Left kidney (tissue), 8 donors: ENCODE results near the gene FAM81A. TPM values are rescaled to one million over a fixed set of nuclear protein-coding genes. Genes with fewer than 3 reads are reported as not detected.
"Not testable (repeated sequence)": the region's sequence is repeated elsewhere in the genome, so short reads cannot be mapped to it uniquely, and the experiment has no call there.

Source experiments
- DNase-seq: peaks from one replicate; pipeline ENCODE4 v3.0.0-alpha.2; 2013
- long read RNA-seq, 8 donors: transcript quantifications; one replicate each; lab custom pipeline, GENCODE V29; 2026
- polyA plus RNA-seq: library from polyadenylated mRNA; unstranded; fragments of 120-200 nt; gene quantifications from one replicate; pipeline ENCODE4 v1.2.1, GENCODE V29; 2013; ENCODE audit not compliant: insufficient read length

The FAM81A gene
- 30.7 TPM for polyA plus RNA-seq
- long read RNA-seq, donor 1, partial matches to known transcripts = 0 of 3 reads
- long read RNA-seq, donor 1, other reads (novel, unspliced or antisense) = 0 of 3 reads
- long read RNA-seq, donor 2, partial matches to known transcripts = 0 of 4 reads
- long read RNA-seq, donor 2, other reads (novel, unspliced or antisense) = 0 of 4 reads
- long read RNA-seq, donor 3, partial matches to known transcripts = 0 of 1 reads
- long read RNA-seq, donor 3, other reads (novel, unspliced or antisense) = 0 of 1 reads
- long read RNA-seq, donor 4 = 0 reads
- long read RNA-seq, donor 5, partial matches to known transcripts = 0 of 4 reads
- long read RNA-seq, donor 5, other reads (novel, unspliced or antisense) = 0 of 4 reads
- long read RNA-seq, donor 6, transcript FAM81A-201 (9 exons, 3,465 nt) = major isoform, 5 of 8 reads
- long read RNA-seq, donor 6, partial matches to known transcripts = 0 of 8 reads
- long read RNA-seq, donor 6, other reads (novel, unspliced or antisense) = 0 of 8 reads
- long read RNA-seq, donor 7, transcript FAM81A-201 (9 exons, 3,465 nt) = major isoform, 6 of 13 reads
- long read RNA-seq, donor 7, partial matches to known transcripts = 7 of 13 reads
- long read RNA-seq, donor 7, other reads (novel, unspliced or antisense) = 0 of 13 reads
- long read RNA-seq, donor 8, partial matches to known transcripts = 0 of 4 reads
- long read RNA-seq, donor 8, other reads (novel, unspliced or antisense) = 0 of 4 reads

- DNase-seq = peak; percentile 79
Observed at GRCh38 chr15:59437817-59438624, at the start of gene FAM81A. TSS of gene FAM81A (plus strand) at chr15:59438186. CDS start at chr15:59458627, 20,441 bp downstream.

DNA sequence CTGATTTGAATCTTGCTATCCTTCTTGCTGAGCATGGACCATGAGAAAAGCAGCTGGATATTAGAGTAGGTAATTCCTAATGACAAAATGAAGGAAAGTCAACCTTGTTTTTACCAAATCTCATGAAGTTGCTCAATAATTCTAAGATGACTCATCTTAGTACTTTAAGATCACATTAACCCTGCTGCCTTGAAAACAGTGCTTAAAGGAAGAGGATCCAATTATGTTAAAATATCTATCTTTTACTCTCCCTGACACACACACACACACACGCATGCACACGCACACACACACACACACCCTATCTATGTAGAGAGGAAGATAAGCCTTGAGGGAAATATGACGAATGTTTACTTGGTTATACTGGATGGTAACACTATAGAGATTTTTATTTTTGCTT lies 49.3 kb upstream of the FAM81A start:
- DNase-seq = no peak

DNA sequence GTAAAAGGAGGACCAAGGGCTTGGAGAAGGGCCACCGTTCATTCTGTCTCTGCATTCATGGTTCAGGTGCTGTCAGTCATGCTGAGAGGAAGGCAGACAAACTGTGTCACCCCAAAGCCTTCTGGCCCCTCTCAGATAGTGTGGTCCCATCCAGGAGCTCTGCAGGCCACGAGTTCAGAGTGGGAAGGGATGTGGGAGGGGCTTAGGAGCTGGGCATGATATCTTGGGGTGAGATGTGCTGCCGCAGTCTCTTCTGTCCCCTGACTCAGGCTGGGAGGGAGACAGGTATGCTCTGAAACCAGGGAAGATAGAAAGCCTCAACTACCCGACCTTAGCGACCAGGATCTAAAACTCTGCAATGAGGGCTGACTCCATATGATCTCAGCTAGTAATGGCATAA lies 45.7 kb upstream of the FAM81A start:
- DNase-seq = no peak

DNA sequence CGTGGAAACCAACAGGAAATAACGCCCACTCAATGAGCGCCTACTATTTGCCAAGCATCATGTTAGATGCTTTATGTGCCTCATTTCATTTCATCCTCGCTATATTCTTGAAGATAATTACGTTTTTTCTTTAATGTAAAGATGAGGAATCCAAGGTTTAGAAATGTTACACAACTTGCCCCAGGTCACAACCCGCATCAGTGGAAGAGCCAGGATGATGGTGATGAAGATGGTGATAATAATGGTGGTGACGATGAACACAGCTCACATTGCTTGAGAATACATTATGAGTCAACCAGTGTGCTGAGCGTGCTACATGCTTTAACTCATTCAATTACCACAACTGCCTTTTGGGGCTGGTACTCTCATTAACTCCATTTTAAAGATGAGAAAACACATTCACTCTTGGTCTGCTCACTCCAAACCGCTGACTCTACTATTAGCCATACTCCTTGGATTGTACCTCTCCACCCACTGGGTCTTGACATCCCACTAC lies 43.8 kb upstream of the FAM81A start:
- DNase-seq = no peak

DNA sequence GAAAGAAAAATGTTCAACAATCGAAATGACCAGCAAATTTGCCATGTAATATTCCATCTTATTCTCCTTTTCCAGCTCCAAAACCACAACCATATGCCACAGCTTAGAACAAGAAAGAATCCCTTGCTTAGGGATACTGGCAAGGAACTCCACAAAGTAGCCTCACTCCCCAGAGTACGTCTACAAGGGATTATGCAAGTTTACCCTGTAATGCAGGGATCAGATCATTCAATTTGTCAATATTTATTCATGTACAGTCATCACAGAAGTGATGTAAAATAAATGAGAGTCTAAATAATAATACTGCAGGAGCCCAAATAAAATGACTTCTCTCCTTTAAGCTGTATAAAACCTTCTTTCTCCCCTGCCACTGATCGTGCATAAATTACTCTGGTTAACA lies 41.8 kb upstream of the FAM81A start:
- no peak for DNase-seq

GRCh38 chr15:59396679-59397078 lies 41.3 kb upstream of the FAM81A start:
- no peak for DNase-seq

- DNase-seq = no peak
Observed at GRCh38 chr15:59398220-59398619, 39.8 kb upstream of the FAM81A start.

DNA sequence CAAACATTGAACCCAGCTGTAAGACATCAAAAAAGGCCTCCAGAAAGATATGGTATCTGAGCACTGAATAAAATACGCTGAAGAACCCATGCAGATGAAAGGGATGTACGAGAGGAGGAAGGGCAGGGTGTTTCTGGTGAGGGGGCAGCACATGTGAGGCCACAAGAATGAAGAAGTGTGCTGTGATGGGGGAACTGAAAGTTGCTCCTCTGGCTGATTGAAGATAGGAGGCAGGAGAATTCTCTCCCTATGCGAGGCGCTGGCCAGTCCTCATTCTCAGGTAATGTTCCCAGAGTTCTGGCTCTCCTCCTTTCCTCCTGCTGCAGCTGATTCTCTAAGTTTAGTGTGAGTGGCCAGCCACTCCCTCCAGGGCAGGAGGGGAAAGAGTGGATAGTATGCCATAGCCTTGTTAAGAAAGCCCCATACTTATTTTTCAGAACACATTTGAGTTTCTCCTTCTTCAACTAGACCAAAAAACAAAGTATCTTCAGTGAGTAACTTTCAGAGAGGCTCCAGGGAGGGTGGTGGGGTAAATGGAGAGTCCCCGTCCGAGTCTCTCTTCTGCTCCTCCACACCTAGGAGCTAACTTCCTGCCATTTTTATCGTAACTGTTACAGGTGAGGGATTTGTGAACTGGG lies 38.4 kb upstream of the FAM81A start:
- no peak for DNase-seq

DNA sequence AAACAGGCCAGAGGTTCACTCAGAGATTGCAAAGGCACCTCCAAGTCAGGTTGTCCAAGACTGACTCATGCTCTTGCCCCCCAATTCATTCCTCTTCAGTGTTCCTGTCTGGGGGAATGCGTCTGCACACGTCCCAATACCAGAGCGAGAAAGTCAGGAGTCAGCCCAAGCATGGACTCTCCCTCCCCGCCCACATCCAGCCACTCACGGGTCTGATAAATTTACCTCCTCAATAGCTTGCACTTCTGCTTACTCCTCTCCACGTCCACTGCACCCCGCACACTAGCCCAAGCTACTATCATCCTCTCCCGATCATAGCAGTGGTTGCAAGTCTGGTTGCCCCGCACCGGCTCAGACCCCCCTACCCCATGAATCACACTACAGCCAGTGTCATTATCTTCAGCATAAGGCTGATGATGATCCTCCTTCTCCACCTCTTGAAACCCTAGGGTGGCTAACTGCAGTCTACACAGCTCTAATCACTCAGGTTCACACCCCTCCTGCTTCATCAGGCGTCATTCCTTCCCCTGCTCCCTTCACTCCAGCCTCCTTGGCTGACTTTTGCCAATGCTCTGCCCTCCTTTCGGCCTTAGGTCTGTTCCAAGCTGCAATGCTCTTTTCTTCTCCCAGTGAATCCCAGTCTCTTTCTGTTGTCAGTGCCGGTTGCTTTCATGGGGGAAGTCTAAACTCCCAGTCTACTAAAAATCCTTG lies 37.7 kb upstream of the FAM81A start:
- DNase-seq = no peak

- not testable (repeated sequence) for DNase-seq
Observed at GRCh38 chr15:59401051-59401823, 36.7 kb upstream of the FAM81A start.

- DNase-seq = no peak
Observed at GRCh38 chr15:59401824-59402569, 36.0 kb upstream of the FAM81A start.

- no peak for DNase-seq
Observed at GRCh38 chr15:59405079-59405478, 32.9 kb upstream of the FAM81A start.

DNA sequence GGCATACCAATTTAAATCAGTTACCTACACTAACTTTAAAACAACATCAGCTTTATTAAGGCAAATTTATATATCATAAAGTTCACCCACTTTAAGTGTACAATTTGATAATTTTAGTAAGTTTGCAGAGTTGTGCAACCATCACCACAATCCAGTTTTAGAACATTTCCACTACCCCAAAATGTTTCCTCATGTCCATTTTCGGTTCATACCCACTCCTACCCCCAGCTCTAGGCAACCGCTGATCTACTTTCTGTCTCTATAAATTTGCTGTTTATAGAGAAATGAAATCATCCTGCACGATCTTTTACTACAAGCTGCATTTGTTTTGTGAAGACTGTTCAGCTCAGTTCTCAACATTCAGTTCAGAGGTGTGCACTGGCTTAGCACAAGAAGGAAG lies 31.5 kb upstream of the FAM81A start:
- no peak for DNase-seq

- DNase-seq = no peak
Observed at GRCh38 chr15:59407946-59408345, 30.0 kb upstream of the FAM81A start.

GRCh38 chr15:59410391-59410896 lies 27.5 kb upstream of the FAM81A start:
- DNase-seq = peak; percentile 55

GRCh38 chr15:59413577-59413976 lies 24.4 kb upstream of the FAM81A start:
- DNase-seq = no peak

- DNase-seq = no peak
Observed at GRCh38 chr15:59416816-59417215, 21.2 kb upstream of the FAM81A start.

DNA sequence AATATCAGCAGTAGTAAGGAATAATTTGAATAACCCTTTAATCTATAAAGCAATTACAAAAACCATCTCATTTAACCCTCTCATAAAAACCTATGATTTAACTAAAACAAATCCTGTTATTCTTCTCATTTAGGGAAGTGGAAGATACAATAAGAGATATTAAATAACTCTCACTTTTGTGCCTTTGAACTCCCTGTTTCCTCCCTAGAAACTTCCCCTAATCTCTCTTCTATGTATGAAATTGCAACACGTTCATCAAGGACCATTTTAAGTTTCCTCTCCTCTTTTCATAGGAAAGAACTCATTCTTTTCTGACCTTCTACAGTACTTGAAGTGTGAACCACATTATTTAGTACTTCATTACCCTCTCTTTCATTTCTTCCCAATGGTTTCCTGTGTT lies 18.8 kb upstream of the FAM81A start:
- no peak for DNase-seq

- DNase-seq = no peak
Observed at GRCh38 chr15:59420108-59420507, 17.9 kb upstream of the FAM81A start.
